Choroid plexus epithelial cell (primary cell): Measurements from ENCODE around the gene BLOC1S5.

Experiments used
- DNase-seq: peaks from one replicate; pipeline ENCODE4 v3.0.0-alpha.2; 2010; ENCODE audit warnings: low read depth
- H3K4me3 ChIP-seq: 2 replicates; pipeline ENCODE4 v1.5.1; 2011; ENCODE audit warnings: low read depth, mild to moderate bottlenecking, control low read depth, low read length, moderate library complexity
- TF ChIP-seq, protein P1 (sequence below): conservative IDR thresholded peaks from 2 replicates; pipeline ENCODE4 v1.5.1; 2011; ENCODE audit warnings: low read depth, mild to moderate bottlenecking, control low read depth, inconsistent platforms, low read length, moderate library complexity

The BLOC1S5 gene

DNA sequence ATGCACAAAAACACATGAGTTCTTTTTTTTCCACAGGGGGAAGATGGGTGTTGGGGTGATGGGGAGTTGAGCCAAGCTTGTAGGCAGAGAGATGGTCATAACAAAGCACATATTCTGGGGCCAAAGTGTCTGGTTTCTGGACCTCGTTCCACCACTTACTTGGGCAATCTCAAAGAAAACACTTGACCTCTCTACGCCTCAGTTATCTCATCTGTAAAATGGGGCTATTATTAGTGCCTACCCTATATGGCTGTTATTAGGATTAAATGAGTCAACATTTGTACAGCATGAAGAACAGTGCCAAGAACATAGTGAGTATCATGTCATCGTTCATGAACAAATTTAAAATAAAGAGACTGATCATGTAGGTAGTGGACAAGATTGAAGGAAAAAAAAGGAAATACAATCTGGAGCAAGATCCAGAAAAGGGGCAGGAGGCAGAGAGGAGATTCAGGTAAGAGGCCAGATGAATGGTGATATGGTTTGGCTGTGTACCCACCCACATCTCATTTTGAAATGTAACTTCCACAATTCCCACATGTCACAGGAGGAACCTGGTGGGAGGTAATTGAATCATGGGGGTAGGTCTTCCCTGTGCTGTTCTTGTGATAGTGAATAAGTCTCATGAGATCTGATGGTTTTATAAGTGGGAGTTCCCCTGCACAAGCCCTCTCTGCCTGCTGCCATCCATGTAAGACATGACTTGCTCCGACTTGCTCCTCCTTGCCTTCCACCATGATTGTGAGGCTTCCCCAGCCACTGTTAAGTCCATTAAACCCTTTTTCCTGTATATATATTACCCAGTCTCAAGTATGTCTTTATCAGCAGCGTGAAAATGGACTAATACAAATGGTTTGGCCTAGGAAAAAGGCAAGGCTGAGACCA lies 23.9 kb upstream of the BLOC1S5 start:
- DNase-seq: no peak
- TF ChIP-seq, protein P1, sequence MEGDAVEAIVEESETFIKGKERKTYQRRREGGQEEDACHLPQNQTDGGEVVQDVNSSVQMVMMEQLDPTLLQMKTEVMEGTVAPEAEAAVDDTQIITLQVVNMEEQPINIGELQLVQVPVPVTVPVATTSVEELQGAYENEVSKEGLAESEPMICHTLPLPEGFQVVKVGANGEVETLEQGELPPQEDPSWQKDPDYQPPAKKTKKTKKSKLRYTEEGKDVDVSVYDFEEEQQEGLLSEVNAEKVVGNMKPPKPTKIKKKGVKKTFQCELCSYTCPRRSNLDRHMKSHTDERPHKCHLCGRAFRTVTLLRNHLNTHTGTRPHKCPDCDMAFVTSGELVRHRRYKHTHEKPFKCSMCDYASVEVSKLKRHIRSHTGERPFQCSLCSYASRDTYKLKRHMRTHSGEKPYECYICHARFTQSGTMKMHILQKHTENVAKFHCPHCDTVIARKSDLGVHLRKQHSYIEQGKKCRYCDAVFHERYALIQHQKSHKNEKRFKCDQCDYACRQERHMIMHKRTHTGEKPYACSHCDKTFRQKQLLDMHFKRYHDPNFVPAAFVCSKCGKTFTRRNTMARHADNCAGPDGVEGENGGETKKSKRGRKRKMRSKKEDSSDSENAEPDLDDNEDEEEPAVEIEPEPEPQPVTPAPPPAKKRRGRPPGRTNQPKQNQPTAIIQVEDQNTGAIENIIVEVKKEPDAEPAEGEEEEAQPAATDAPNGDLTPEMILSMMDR: no peak
- no peak overlapping the region for H3K4me3 ChIP-seq

DNA sequence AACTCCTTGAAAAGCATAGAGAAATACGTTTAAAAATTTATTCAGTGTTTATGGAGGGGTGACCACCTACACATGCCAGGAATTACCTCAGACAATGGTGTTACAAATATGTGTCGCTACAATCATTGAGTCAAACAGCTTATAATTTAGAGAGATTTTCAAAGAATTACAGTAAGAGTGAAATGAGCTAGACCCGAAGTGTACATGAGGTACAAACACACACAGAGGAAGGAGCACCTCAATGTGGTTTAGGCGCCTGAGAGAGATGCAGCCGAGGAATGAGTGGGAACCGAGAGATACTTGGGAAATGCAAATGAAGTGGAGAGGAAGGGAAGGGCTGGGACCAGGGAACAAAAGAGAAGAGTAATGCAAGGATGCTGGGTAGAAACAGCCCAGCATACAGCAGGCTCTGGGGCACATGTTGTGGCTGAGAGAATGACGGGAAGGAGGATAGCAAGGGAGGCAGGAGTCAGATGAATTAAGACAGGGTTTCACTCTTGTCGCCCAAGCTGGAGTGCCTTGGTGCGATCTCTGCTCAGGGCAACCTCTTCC lies 22.6 kb upstream of the BLOC1S5 start:
- DNase-seq: no peak
- no peak overlapping the region for H3K4me3 ChIP-seq
- TF ChIP-seq, protein P1: no peak

DNA sequence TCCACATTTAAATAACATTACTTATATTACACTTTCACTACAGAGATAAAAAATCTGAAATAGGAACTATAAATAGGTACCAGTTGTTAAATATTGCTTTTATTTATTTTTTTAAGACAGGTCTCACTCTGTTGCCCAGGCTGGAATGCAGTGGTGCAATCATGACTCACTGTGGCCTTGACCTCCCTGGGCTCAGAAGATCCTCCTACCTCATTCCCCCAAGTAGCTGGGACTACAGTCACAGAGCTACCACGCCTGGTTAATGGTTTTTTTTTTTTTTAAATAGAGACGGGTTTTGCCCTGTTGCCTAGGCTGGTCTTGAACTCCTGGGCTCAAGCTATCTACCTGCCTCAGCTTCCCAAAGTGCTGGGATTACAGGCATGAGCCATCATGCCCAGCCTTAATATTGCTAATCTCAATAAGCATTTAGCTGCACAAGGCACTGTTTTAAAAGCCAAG lies 20.9 kb upstream of the BLOC1S5 start:
- no peak overlapping the region for H3K4me3 ChIP-seq
- peak; percentile 96 for DNase-seq
- TF ChIP-seq, protein P1: no peak

DNA sequence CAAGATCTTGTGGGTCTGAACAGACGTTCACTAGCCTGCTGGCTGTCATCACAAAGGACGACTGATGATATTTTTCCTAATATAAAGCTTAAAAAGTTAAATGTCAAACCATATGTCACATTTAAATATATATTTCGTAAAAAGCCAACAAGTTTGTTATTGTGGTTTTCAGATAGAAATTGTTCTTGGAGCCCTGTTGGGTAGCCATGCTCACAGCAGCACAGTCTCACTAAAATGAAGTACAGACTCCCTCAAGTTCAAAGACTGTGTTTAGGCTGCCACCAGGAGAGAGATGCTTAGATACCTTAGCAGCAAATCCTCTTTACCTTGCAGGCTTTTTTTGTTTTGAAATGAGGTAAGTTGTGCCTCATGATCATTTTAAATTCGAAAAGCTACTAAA lies 20.4 kb upstream of the BLOC1S5 start:
- peak; percentile 80 for DNase-seq
- H3K4me3 ChIP-seq: no peak overlapping the region
- TF ChIP-seq, protein P1: no peak

DNA sequence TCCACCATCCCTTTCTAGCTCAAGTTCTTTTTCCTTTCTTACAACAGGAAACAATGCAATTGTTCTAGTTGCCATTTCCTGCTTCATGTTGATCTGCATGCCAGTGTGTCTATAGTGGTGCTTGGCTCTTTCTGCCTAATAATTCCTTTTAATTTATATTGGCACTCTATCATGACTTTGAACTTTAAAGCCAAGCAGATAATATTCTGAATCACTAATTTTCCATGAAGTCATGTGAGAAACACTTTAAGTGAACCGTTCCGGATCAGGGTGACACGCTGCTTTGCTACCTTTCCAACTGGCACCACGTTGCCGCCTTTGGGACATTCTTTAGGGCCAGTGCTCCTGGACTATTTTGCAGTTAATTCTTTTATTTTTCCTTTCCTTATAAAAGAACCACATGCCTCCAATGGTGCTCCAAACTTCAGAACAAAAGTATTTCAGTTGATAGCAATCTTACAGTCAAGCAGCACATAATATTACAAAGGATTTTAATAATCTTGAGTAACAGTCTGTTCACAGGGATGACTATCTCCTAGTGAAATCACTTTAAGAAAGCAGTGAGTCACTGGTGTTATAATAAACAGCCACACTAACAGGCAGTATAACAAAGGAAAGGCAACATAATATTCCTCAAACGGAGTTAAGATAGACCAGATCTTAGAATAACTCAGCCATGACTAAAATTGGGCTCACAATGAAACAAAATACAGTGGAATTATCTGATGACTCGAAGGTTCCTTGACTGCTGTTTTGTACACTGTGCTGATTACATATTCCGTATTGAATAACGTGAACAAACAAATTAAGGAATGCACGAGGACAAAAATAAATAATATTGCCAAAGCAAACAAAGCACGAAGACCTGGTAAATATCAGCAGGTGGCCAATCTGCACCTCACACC lies 19.0 kb upstream of the BLOC1S5 start:
- peak; percentile 89 for DNase-seq

DNA sequence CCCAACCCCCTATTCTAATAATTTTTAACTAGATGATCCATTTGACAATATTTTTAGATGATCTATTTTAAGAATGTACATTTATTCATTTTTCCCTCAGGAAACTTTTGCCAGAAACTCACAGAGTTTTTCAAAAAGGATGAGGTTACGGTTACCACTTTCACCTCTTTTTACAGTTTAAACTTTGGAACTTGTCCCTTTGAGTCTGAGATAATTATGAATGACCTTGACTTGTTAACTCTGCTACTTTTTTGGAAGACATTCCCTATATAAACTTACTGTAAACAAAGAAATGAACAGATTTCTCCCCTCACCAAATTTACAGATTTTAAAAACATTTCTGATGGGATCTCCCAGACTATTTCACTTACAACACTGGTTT lies 18.4 kb upstream of the BLOC1S5 start:
- TF ChIP-seq, protein P1: no peak
- H3K4me3 ChIP-seq: no peak overlapping the region
- DNase-seq: no peak

More for the DNA sequence above, 19.0 kb upstream of the BLOC1S5 start:
- TF ChIP-seq, protein P1: no peak
- no peak overlapping the region for H3K4me3 ChIP-seq
